Activated CD4-positive, alpha-beta T cell treated with anti-CD3 and anti-CD28 coated beads, Interleukin-2, amount 10 ng/mL, durations not matched to agents 24 days and 14 days (primary cell): ENCODE data around the gene PPP1R9A. TPM values are rescaled to one million over a fixed set of nuclear protein-coding genes. Genes with fewer than 3 reads are reported as not detected.

Experiments used
- DNase-seq: peaks from one replicate; pipeline ENCODE4 v3.0.0; 2022
- H3K27ac Mint-ChIP-seq: one replicate; pipeline ENCODE4 v1.8.0; 2022; ENCODE audit warnings: mild to moderate bottlenecking, mixed read lengths
- H3K27me3 Mint-ChIP-seq: one replicate; pipeline ENCODE4 v1.8.0; 2022; ENCODE audit warnings: mixed read lengths
- H3K36me3 Mint-ChIP-seq: one replicate; pipeline ENCODE4 v1.8.0; 2022; ENCODE audit warnings: low read depth, mild to moderate bottlenecking, mixed read lengths
- H3K4me1 Mint-ChIP-seq: one replicate; pipeline ENCODE4 v1.8.0; 2021; ENCODE audit warnings: mixed read lengths
- H3K4me3 Mint-ChIP-seq: one replicate; pipeline ENCODE4 v1.8.0; 2022; ENCODE audit warnings: mild to moderate bottlenecking, moderate library complexity, mixed read lengths
- H3K9me3 Mint-ChIP-seq: one replicate; pipeline ENCODE4 v1.8.0; 2021; ENCODE audit warnings: mixed read lengths
- intact Hi-C: fragments of 100-400 bp; cut with micrococcal nuclease; formaldehyde crosslinking; loops from one replicate; pipeline ENCODE4 v1.15.1; 2023
- total RNA-seq: library from RNA; stranded (reverse); gene quantifications from 2 replicates; pipeline ENCODE4 v1.2.3, GENCODE V29; 2022

The PPP1R9A gene
- total RNA-seq, 1 donor from 2014 or later, result not detected

DNA sequence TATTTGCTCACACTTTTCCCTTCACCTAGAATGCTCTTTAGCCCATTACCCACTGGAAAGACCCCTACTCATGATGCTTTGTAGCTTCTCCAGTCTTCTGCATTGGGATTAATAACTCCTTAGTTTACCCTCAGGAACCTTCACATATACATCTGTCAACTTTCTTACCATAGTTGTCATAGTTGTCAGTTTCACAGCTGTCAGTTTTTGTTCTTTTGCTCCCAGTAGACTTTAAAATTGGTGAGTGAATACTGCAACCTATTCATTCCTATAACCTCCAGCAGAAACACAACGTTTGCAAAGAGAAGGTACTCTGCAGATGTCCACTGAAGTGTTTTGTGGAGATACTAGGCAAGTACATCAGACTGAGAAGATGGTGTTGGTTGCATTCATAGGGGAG, 414.3 kb downstream of the PPP1R9A start:
- H3K27me3 Mint-ChIP-seq, result peaks cover 12% of the 10 kb centered on the region
- DNase-seq, result no peak
- intact Hi-C loops, result no loop called here
- H3K27ac Mint-ChIP-seq, result no peak overlapping the region
- peaks cover 10% of the 10 kb centered on the region for H3K9me3 Mint-ChIP-seq
- H3K4me3 Mint-ChIP-seq, result no peak overlapping the region
- no peaks in the 10 kb centered on the region for H3K36me3 Mint-ChIP-seq
- H3K4me1 Mint-ChIP-seq, result peaks cover 3% of the 10 kb centered on the region

DNA sequence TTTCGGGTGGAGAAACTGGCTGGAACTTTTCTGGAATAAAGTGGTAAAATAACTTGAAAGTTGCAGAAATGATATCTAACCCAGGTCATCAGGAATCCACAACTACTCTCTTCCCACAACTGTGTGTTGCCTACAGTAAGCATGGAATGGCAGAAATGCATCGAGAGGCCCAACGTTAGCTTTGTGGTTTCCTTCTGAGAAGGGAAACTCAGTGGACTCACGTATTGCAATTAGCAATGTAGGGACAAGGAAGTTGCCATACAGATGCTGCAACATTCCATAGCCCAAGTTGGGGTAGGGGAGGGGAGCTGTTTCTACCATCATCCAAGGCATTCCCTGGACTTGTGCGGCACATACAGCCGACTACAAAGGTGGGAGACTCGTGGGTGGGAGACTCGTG, 415.0 kb downstream of the PPP1R9A start:
- no peak for DNase-seq
- intact Hi-C loops, result no loop called here
- no peak overlapping the region for H3K27ac Mint-ChIP-seq
- H3K27me3 Mint-ChIP-seq, result peaks cover 12% of the 10 kb centered on the region
- H3K9me3 Mint-ChIP-seq, result peaks cover 16% of the 10 kb centered on the region
- peaks cover 3% of the 10 kb centered on the region for H3K4me1 Mint-ChIP-seq
- no peaks in the 10 kb centered on the region for H3K36me3 Mint-ChIP-seq
- no peak overlapping the region for H3K4me3 Mint-ChIP-seq

DNA sequence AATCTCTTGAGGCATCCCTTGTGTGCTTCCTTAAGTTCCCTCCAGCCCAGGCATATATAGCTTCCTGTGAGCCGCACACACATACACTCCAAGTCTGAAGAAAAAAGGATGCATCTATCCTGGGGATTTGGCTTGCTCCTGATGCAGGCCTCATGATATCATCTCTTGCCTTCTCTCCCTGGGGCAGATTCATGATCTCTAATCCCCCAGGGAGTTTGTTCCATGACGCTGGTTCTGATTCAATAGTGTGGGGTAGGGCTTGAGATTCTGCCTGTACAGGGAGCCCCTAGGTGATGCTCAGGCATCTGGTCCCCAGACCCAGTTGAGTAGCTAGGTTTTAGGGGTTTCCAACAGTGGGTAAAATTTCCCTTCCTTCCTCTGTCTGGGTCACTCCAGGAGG, 415.5 kb downstream of the PPP1R9A start:
- Mint-ChIP-seq H3K4me1 (peaks cover 3% of the 10 kb centered on the region), H3K27me3 (peaks cover 12% of the 10 kb centered on the region), H3K4me3 (no peak overlapping the region), H3K36me3 (no peaks in the 10 kb centered on the region), H3K27ac (no peak overlapping the region), H3K9me3 (peaks cover 21% of the 10 kb centered on the region)
- intact Hi-C loops, result no loop called here
- DNase-seq, result no peak

DNA sequence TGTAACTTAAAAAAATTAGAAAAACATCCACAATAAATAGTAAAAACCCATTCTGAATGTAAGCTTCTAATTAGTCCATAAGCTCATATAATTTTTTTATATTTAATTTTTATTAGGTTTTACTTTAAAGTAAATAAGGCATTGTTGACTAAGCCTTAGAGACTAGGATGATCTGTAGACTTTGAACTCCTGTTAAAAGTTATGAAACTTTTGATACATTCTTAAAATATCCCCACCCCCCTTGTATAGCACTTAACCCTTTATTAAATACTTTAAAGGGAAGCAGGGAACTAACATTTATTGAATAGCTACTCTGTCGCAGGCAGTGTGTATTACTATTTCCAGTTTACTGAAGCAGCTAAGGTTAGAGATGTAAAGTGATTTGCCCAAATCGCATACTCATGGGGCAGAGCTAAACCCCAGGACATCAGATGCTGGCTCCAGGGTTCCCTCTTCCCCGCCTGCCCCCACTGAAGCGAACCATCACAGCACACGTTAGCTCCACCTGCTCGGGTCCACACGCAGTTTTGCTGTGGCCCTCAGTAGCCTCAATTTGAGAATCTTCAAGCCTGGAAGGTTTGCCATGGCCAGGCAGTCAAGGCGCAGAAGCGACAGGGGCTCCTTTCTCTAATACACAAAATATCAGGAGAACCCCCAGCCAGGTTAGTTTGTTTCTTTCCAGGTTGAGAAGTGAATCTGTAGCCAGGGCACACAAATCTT, 416.2 kb downstream of the PPP1R9A start:
- H3K27me3 Mint-ChIP-seq, result peaks cover 12% of the 10 kb centered on the region
- no peaks in the 10 kb centered on the region for H3K36me3 Mint-ChIP-seq
- DNase-seq, result no peak
- no peak overlapping the region for H3K27ac Mint-ChIP-seq
- H3K4me1 Mint-ChIP-seq, result peaks cover 3% of the 10 kb centered on the region
- H3K9me3 Mint-ChIP-seq, result peaks cover 24% of the 10 kb centered on the region
- H3K4me3 Mint-ChIP-seq, result no peak overlapping the region
- intact Hi-C loops, result no loop called here

DNA sequence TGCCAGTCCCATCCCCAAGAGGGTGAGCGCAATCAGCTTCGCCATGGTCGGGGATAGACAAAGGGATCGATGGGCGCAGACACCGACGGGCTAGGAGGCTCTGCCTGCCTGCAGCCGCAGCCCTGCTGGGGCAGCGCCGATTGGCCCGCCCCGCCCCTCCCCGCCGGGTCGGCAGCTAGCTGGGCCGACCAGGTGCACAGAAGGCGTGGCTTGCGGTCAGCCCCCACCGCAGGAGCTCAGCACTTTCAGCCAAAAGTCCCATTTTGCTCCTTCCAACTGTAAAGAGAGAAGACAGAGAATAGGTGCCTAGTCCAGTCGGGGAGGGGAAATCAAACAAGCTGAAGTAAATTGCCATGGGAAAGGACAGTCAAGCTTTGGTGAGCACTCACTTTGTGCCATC, 417.0 kb downstream of the PPP1R9A start, which contains the start of gene PON1:
Gene PON1, minus strand, starts transcription at position 102 of the 400 bp plus-strand sequence. Its CDS starts 57 bp downstream, at position 45.
- peak; percentile 64 for DNase-seq
- no peak within 1 kb of the TSS for H3K27ac Mint-ChIP-seq
- no peaks in the 10 kb centered on the region for H3K36me3 Mint-ChIP-seq
- H3K4me3 Mint-ChIP-seq, result peak within 1 kb of the TSS; percentile 26
- intact Hi-C loops, result no loop called here
- peaks cover 24% of the 10 kb centered on the region for H3K9me3 Mint-ChIP-seq
- H3K4me1 Mint-ChIP-seq, result peaks cover 3% of the 10 kb centered on the region
- H3K27me3 Mint-ChIP-seq, result peaks cover 12% of the 10 kb centered on the region

DNA sequence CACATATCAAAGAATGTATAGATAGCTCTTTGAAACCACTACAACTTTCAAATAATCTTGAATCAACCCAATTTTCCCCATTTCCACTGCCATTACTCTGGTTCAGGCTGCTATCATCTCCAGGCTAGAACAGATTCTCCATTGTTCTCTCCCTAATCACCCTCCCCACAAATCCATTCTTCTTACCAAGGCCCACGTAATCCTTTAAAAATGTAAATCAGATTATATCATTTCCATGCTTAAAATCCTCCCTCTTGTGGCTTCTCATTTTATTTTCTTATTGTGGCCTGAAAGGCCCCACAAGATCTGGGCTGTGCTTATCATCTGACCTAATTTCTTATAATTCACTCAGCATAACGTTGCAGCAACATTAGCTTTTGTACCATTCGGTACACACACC, 420.0 kb downstream of the PPP1R9A start:
- no peak overlapping the region for H3K4me3 Mint-ChIP-seq
- H3K9me3 Mint-ChIP-seq, result peaks cover 27% of the 10 kb centered on the region
- no peak for DNase-seq
- H3K4me1 Mint-ChIP-seq, result peaks cover 14% of the 10 kb centered on the region
- H3K27me3 Mint-ChIP-seq, result peaks cover 12% of the 10 kb centered on the region
- H3K27ac Mint-ChIP-seq, result no peak overlapping the region
- intact Hi-C loops, result no loop called here
- no peaks in the 10 kb centered on the region for H3K36me3 Mint-ChIP-seq

DNA sequence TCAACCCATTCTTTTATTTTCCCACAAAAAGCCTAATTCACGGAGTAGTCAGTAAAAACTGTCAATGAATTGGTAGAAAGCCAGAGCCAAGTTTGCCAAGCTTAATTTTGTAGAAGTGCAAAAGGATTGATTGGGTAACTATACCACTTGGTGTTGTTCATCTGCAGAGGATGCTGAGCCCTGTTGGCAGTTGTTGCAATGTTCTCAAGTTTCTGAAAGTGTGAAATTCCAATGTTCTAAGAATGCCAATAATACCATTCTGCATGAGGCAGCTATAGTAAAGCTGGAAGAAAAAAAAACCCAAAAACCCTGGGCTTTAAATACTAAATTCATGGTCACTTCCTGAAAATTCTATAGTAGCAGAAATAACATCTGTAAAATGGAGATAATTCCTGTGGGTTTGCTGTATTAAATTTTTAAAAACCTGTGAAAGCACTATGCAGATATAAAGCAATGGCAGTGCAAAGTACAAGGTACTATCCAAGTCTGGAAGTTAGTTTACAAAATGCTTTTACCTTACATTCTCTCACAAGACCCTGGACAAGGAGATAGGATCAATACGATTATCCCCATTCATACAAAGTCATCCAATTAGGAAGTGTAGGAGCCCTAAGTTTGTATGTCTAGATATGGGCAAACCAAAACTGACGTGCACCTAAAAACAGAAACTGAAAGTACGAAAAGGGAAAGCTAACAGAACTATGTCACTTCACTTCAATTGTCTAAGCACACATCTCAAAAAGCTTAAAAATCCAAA, 423.0 kb downstream of the PPP1R9A start:
- peaks cover 27% of the 10 kb centered on the region for H3K9me3 Mint-ChIP-seq
- H3K4me1 Mint-ChIP-seq, result peaks cover 11% of the 10 kb centered on the region
- H3K36me3 Mint-ChIP-seq, result no peaks in the 10 kb centered on the region
- peak overlapping the region; percentile 6 for H3K27ac Mint-ChIP-seq
- intact Hi-C loops, result loop anchor here (5.0 kb wide), 1 partner anchor 102 kb away; no protein-coding TSS in a partner anchor
- peak overlapping the region; percentile 67 for H3K4me3 Mint-ChIP-seq
- DNase-seq, result peak; percentile 68
- H3K27me3 Mint-ChIP-seq, result peaks cover 11% of the 10 kb centered on the region

DNA sequence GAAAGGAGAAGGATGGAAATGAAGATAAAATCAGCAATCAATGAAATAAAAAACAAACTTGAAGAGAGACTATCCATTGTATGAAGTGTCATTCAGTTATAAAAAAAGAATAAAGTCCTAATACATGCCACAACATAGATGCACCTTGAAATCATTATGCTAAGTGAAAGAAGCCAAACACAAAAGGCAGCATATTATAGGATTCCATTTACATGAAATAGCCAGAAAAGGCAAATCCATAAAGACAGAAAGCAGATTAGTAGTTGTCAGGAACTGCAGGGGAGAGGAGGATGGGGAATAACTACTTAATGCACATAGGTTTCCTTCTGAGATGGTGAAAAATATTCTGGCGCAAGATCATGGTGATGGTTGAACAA, 423.6 kb downstream of the PPP1R9A start:
- H3K9me3 Mint-ChIP-seq, result peaks cover 22% of the 10 kb centered on the region
- H3K27ac Mint-ChIP-seq, result peak overlapping the region; percentile 6
- peaks cover 8% of the 10 kb centered on the region for H3K27me3 Mint-ChIP-seq
- no peaks in the 10 kb centered on the region for H3K36me3 Mint-ChIP-seq
- intact Hi-C loops, result loop anchor here (5.0 kb wide), 1 partner anchor 101 kb away; no protein-coding TSS in a partner anchor
- H3K4me3 Mint-ChIP-seq, result peak overlapping the region; percentile 67
- peaks cover 11% of the 10 kb centered on the region for H3K4me1 Mint-ChIP-seq
- no peak for DNase-seq

DNA sequence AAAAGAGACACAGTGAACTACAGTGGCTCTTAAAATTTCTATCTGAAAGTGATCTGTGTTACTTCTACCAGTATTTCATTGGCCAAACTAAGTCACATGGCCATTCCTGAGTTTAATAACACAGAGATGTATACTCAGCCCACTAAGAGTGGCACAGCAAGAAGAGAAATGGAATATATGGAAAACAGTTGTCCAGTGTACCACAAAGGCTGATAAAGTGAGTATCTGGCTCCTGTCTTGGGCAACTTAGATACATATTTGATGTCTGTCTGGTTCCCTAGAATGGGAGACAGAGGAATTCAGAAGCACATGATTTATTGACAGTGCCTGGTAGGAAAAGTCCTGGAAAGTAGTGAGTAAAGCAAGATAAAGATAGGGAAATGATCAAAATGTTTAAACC, 427.1 kb downstream of the PPP1R9A start:
- DNase-seq, result no peak
- H3K9me3 Mint-ChIP-seq, result peaks cover 3% of the 10 kb centered on the region
- no peak overlapping the region for H3K4me3 Mint-ChIP-seq
- peaks cover 11% of the 10 kb centered on the region for H3K4me1 Mint-ChIP-seq
- H3K27me3 Mint-ChIP-seq, result peaks cover 7% of the 10 kb centered on the region
- no peak overlapping the region for H3K27ac Mint-ChIP-seq
- intact Hi-C loops, result loop anchor here (5.0 kb wide), 1 partner anchor 98 kb away; no protein-coding TSS in a partner anchor
- no peaks in the 10 kb centered on the region for H3K36me3 Mint-ChIP-seq

DNA sequence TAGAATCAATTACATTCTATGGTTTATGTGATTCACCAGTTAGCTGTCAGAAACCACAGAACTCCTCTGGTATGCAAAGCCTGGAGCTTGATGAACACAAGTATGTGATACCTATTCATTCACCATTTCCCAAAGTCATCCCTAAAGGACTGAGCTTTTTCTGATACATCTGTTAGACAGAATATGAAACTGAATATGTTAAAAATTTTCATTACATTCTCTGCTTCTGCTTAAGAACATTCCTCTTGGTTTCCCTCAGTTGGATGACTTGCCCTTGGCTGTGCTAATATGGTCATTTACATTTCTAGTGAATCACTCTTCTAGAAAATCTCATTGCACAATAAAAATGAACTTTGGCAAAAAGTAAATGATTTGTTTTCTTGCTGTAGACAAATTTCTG, 427.7 kb downstream of the PPP1R9A start:
- no peak overlapping the region for H3K4me3 Mint-ChIP-seq
- H3K27me3 Mint-ChIP-seq, result peaks cover 7% of the 10 kb centered on the region
- no peak overlapping the region for H3K27ac Mint-ChIP-seq
- H3K4me1 Mint-ChIP-seq, result peaks cover 9% of the 10 kb centered on the region
- DNase-seq, result no peak
- no peaks in the 10 kb centered on the region for H3K36me3 Mint-ChIP-seq
- intact Hi-C loops, result no loop called here
- H3K9me3 Mint-ChIP-seq, result peaks cover under 1% of the 10 kb centered on the region

DNA sequence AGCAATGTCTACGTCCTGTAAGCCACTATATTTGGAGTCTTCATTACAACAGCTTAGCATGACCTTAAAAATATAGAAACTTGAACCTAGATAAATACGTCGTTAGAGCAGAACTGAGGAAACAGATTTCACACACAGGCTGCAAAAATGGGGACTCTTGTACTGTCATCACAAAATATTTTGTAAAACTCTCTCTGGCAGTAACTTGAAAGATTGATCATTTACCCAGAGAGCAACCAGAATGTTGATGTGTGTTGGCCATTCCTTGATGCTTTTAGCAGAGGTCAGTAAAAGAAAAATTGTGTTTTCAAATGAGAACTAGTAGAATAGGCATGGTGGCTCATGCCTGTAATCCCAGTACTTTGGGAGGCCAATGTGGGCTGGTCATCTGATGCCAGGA, 431.4 kb downstream of the PPP1R9A start:
- Mint-ChIP-seq H3K4me1 (no peaks in the 10 kb centered on the region), H3K36me3 (no peaks in the 10 kb centered on the region), H3K27ac (no peak overlapping the region), H3K9me3 (no peaks in the 10 kb centered on the region), H3K4me3 (no peak overlapping the region), H3K27me3 (peaks cover 6% of the 10 kb centered on the region)
- peak; percentile 8 for DNase-seq
- intact Hi-C loops, result no loop called here

DNA sequence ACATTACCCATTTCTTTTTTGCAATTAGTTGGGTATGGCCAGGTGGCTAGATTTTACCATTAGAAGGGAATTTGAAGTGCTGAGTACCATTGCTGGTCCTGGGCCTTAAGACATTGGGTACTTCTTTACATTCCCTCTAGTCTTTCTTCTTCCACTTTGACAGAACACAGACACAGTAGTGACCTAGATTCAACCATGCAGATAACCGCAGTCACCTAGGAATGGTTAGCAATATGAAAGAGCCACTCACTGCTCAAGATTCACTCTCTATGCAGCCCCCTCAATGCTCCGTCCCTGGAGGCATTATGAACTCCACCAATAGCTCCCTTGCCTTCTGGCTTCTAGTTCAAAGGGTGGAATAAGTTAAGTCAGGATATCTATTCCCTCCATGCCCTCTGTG, 433.1 kb downstream of the PPP1R9A start:
- intact Hi-C loops, result no loop called here
- no peaks in the 10 kb centered on the region for H3K36me3 Mint-ChIP-seq
- H3K27ac Mint-ChIP-seq, result no peak overlapping the region
- H3K27me3 Mint-ChIP-seq, result peaks cover 3% of the 10 kb centered on the region
- H3K4me3 Mint-ChIP-seq, result no peak overlapping the region
- H3K4me1 Mint-ChIP-seq, result no peaks in the 10 kb centered on the region
- DNase-seq, result peak; percentile 17
- no peaks in the 10 kb centered on the region for H3K9me3 Mint-ChIP-seq

DNA sequence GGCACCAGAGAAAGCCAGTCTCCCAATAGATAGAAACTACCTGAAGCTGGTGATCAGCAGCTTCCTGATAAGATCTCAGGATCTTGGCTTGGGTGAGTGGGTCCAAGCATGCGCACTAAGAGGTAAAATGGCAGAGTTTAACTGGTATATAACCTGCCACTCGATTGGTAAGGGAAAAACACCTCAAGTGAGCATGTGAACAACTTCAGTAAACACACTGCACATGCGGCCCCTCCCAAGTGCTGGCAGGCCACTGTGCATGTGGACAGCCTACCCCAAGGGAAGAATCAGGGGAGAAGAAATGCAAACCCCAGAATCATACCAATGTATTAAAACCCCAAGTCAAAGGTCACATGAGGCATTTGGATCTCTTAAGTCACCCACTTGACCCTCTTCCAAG, 434.6 kb downstream of the PPP1R9A start:
- no peak overlapping the region for H3K27ac Mint-ChIP-seq
- no peaks in the 10 kb centered on the region for H3K4me1 Mint-ChIP-seq
- H3K27me3 Mint-ChIP-seq, result no peaks in the 10 kb centered on the region
- H3K9me3 Mint-ChIP-seq, result no peaks in the 10 kb centered on the region
- DNase-seq, result no peak
- no peak overlapping the region for H3K4me3 Mint-ChIP-seq
- no peaks in the 10 kb centered on the region for H3K36me3 Mint-ChIP-seq
- intact Hi-C loops, result no loop called here

DNA sequence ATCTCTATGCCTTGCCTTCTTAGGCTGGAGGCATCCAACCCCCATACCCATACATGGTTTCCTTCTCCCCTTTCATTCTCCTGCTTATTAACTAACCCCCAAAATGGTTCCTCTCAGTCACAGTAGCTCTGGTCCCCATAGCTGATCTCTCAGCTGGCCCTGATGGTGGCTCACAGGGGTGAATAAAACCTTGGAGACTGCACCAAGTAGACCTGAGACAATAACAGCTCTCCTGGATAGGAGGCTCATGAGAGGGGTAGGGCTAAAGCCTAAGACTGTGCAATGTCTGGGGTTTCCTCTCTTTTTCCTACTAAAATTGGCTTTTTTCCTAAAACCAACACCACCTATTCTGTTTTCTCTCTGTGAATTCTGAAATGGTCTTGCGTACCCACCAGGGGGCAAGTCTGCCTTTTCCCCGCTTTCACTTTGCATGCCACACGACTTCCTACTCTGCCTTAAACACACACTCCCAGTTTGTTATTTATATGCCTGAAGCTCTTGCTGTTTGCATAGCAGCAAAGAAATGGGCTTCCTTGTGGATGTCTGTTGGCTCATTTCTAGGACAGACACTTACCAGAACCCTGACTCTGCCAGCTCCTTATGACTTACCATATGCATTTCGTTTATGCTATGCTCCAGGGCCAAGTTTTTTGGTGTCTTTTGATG, 435.4 kb downstream of the PPP1R9A start:
- intact Hi-C loops, result no loop called here
- Mint-ChIP-seq H3K36me3 (no peaks in the 10 kb centered on the region), H3K4me3 (no peak overlapping the region), H3K27ac (no peak overlapping the region), H3K4me1 (no peaks in the 10 kb centered on the region), H3K9me3 (no peaks in the 10 kb centered on the region), H3K27me3 (no peaks in the 10 kb centered on the region)
- DNase-seq, result no peak
